Mucosa of stomach (tissue), 1 donor: ENCODE measurements around the gene DDI1.
"Not testable (repeated sequence)": the region's sequence is repeated elsewhere in the genome, so short reads cannot be mapped to it uniquely, and the experiment has no call there.

Experiments
- H3K27me3 ChIP-seq: one replicate; pipeline ENCODE4 v1.7.0; 2013; ENCODE audit warnings: mild to moderate bottlenecking, low read length; ENCODE audit not compliant: control insufficient read depth, insufficient read depth
- H3K36me3 ChIP-seq: one replicate; pipeline ENCODE4 v1.7.0; 2013; ENCODE audit warnings: low read length; ENCODE audit not compliant: control insufficient read depth, insufficient read depth
- H3K4me1 ChIP-seq: one replicate; pipeline ENCODE4 v1.7.0; 2013; ENCODE audit warnings: mild to moderate bottlenecking, low read length; ENCODE audit not compliant: control insufficient read depth, insufficient read depth
- H3K4me3 ChIP-seq: one replicate; pipeline ENCODE4 v1.7.0; 2013; ENCODE audit warnings: low read length
- H3K9ac ChIP-seq: one replicate; pipeline ENCODE4 v1.7.0; 2013; ENCODE audit warnings: mild to moderate bottlenecking, low read length, moderate library complexity
- H3K9me3 ChIP-seq: one replicate; pipeline ENCODE4 v1.7.0; 2013; ENCODE audit warnings: mild to moderate bottlenecking, low read length, moderate library complexity; ENCODE audit not compliant: control insufficient read depth
- donor health status: Pancreatic carcinoma.

The DDI1 gene

GRCh38 chr11:104046331-104046730 lies 9.9 kb downstream of the DDI1 start:
- no peaks in the 10 kb centered on the region for H3K27me3 ChIP-seq
- no peaks in the 10 kb centered on the region for H3K36me3 ChIP-seq
- H3K9me3 ChIP-seq: no peaks in the 10 kb centered on the region
- H3K9ac ChIP-seq: no peak overlapping the region
- H3K4me3 ChIP-seq: no peak overlapping the region
- H3K4me1 ChIP-seq: no peaks in the 10 kb centered on the region

- not testable (repeated sequence) for H3K27me3 ChIP-seq, H3K9me3 ChIP-seq, H3K36me3 ChIP-seq, H3K4me3 ChIP-seq, H3K9ac ChIP-seq, H3K4me1 ChIP-seq
These were observed 10.4 kb downstream of the DDI1 start for GRCh38 chr11:104046858-104047257.

GRCh38 chr11:104049116-104049515 lies 12.7 kb downstream of the DDI1 start:
- no peak overlapping the region for H3K9ac ChIP-seq
- H3K36me3 ChIP-seq: no peaks in the 10 kb centered on the region
- no peaks in the 10 kb centered on the region for H3K27me3 ChIP-seq
- no peak overlapping the region for H3K4me3 ChIP-seq
- no peaks in the 10 kb centered on the region for H3K9me3 ChIP-seq
- no peaks in the 10 kb centered on the region for H3K4me1 ChIP-seq

GRCh38 chr11:104051778-104052177 lies 15.3 kb downstream of the DDI1 start:
- Histone ChIP-seq H3K4me1 (no peaks in the 10 kb centered on the region), H3K9me3 (no peaks in the 10 kb centered on the region), H3K36me3 (no peaks in the 10 kb centered on the region), H3K9ac (no peak overlapping the region), H3K27me3 (no peaks in the 10 kb centered on the region), H3K4me3 (no peak overlapping the region)

- no peaks in the 10 kb centered on the region for H3K27me3 ChIP-seq
- H3K4me3 ChIP-seq: no peak overlapping the region
- no peaks in the 10 kb centered on the region for H3K36me3 ChIP-seq
- no peak overlapping the region for H3K9ac ChIP-seq
- no peaks in the 10 kb centered on the region for H3K9me3 ChIP-seq
- H3K4me1 ChIP-seq: no peaks in the 10 kb centered on the region
These were observed 17.5 kb downstream of the DDI1 start for GRCh38 chr11:104053743-104054478.

GRCh38 chr11:104054911-104055529 lies 18.6 kb downstream of the DDI1 start:
- Histone ChIP-seq H3K27me3 (no peaks in the 10 kb centered on the region), H3K36me3 (no peaks in the 10 kb centered on the region), H3K9me3 (no peaks in the 10 kb centered on the region), H3K9ac (no peak overlapping the region), H3K4me3 (no peak overlapping the region), H3K4me1 (no peaks in the 10 kb centered on the region)

- no peaks in the 10 kb centered on the region for H3K4me1 ChIP-seq
- H3K27me3 ChIP-seq: no peaks in the 10 kb centered on the region
- H3K9ac ChIP-seq: no peak overlapping the region
- no peak overlapping the region for H3K4me3 ChIP-seq
- H3K9me3 ChIP-seq: no peaks in the 10 kb centered on the region
- no peaks in the 10 kb centered on the region for H3K36me3 ChIP-seq
These were observed 19.2 kb downstream of the DDI1 start for GRCh38 chr11:104055596-104055995.

- Histone ChIP-seq H3K4me1 (no peaks in the 10 kb centered on the region), H3K27me3 (no peaks in the 10 kb centered on the region), H3K36me3 (no peaks in the 10 kb centered on the region), H3K9ac (no peak overlapping the region), H3K9me3 (no peaks in the 10 kb centered on the region), H3K4me3 (no peak overlapping the region)
These were observed 21.5 kb downstream of the DDI1 start for GRCh38 chr11:104057908-104058307.

- no peaks in the 10 kb centered on the region for H3K4me1 ChIP-seq
- H3K36me3 ChIP-seq: no peaks in the 10 kb centered on the region
- H3K27me3 ChIP-seq: no peaks in the 10 kb centered on the region
- no peak overlapping the region for H3K4me3 ChIP-seq
- no peak overlapping the region for H3K9ac ChIP-seq
- no peaks in the 10 kb centered on the region for H3K9me3 ChIP-seq
These were observed 22.2 kb downstream of the DDI1 start for GRCh38 chr11:104058680-104059079.

GRCh38 chr11:104060004-104060794 lies 23.8 kb downstream of the DDI1 start:
- no peaks in the 10 kb centered on the region for H3K27me3 ChIP-seq
- H3K4me1 ChIP-seq: no peaks in the 10 kb centered on the region
- no peak overlapping the region for H3K4me3 ChIP-seq
- no peak overlapping the region for H3K9ac ChIP-seq
- H3K36me3 ChIP-seq: no peaks in the 10 kb centered on the region
- H3K9me3 ChIP-seq: no peaks in the 10 kb centered on the region

- Histone ChIP-seq H3K4me3 (no peak overlapping the region), H3K4me1 (no peaks in the 10 kb centered on the region), H3K36me3 (no peaks in the 10 kb centered on the region), H3K9ac (no peak overlapping the region), H3K9me3 (no peaks in the 10 kb centered on the region), H3K27me3 (no peaks in the 10 kb centered on the region)
These were observed 24.4 kb downstream of the DDI1 start for GRCh38 chr11:104060820-104061219.

GRCh38 chr11:104061853-104062521 lies 25.5 kb downstream of the DDI1 start:
- Histone ChIP-seq H3K4me1 (no peaks in the 10 kb centered on the region), H3K9ac (no peak overlapping the region), H3K4me3 (no peak overlapping the region), H3K27me3 (no peaks in the 10 kb centered on the region), H3K9me3 (no peaks in the 10 kb centered on the region), H3K36me3 (no peaks in the 10 kb centered on the region)
